GM13977 (cell line): ENCODE results near the gene SVEP1.

ENCODE experiments used
- DNase-seq: peaks from one replicate; pipeline ENCODE4 v3.0.0; 2012; ENCODE audit warnings: low spot score
- in situ Hi-C: fragments of 300-500 bp; cut with MboI; formaldehyde crosslinking; loops from one replicate; pipeline ENCODE4 v1.12.0; 2022; ENCODE audit warnings: low sequenced_read_pairs, low pct_unique_long_range_greater_than_20kb, mixed read lengths, inconsistent platforms; ENCODE audit not compliant: unreplicated experiment
- TF ChIP-seq, protein P1 (sequence below): IDR thresholded peaks from 2 replicates; pipeline ENCODE4 v1.5.1; 2012; ENCODE audit warnings: mild to moderate bottlenecking, control low read depth; ENCODE audit not compliant: insufficient read depth; ENCODE audit errors: extremely low read depth, missing control alignments

Gene SVEP1

DNA sequence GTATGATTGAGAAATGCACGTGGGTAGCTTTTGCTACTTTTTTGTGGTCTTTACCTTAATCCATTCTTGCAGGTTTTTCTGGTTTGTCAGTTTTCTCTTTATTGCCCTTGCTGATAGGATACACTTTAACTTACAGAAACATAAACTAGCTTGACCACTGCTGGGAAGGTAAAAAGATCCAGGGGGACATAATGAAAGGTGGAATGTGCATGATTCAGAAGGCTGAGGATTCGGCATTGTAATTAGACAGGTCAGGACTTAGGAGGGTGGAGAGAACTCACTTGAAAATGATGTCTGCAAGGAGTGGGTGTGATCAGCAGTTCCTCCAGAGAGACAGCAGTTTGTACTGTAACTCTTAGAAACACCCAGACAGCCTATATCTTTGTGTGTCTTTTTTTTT, 222.0 kb downstream of the SVEP1 start:
- in situ Hi-C loops = no loop called here

DNA sequence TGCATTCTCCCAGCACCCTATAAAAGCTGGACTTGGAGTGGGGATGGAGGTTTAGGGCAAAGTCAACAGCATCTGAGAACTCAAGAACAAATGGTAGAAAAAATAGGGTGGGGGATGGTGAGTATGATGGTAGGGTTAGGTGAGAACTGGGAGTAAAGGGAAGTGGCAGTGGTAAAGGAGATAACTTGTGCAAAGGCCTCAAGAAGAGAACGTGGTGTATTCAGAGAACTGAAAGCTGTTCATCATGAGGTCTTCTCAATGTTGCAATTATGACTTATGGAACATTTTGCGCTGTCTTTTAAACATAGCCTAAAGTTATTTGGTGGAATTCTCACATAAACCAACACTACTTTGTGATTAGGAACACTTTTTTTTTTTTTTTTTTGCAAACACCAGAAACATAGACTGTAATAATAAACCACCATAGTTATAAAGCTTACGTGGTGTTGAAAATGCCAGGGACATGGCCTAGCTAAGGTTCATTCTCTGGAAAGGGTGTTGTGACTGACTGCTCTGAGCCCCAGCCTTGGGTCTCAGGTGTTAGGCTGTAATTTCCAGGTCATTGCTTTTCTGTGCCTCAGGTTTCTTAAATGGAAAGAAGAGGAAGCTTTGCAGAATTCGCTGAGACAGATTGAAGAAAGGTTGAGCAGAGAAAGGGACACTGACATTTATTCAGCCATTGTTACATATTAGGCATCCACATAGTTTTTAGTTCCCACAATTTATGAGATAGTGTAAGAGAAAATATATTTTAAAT, 222.7 kb downstream of the SVEP1 start:
- TF ChIP-seq, protein P1, sequence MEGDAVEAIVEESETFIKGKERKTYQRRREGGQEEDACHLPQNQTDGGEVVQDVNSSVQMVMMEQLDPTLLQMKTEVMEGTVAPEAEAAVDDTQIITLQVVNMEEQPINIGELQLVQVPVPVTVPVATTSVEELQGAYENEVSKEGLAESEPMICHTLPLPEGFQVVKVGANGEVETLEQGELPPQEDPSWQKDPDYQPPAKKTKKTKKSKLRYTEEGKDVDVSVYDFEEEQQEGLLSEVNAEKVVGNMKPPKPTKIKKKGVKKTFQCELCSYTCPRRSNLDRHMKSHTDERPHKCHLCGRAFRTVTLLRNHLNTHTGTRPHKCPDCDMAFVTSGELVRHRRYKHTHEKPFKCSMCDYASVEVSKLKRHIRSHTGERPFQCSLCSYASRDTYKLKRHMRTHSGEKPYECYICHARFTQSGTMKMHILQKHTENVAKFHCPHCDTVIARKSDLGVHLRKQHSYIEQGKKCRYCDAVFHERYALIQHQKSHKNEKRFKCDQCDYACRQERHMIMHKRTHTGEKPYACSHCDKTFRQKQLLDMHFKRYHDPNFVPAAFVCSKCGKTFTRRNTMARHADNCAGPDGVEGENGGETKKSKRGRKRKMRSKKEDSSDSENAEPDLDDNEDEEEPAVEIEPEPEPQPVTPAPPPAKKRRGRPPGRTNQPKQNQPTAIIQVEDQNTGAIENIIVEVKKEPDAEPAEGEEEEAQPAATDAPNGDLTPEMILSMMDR = no peak
- in situ Hi-C loops = no loop called here
- no peak for DNase-seq

More for the DNA sequence above, 222.0 kb downstream of the SVEP1 start:
- TF ChIP-seq, protein P1 = no peak
- no peak for DNase-seq

DNA sequence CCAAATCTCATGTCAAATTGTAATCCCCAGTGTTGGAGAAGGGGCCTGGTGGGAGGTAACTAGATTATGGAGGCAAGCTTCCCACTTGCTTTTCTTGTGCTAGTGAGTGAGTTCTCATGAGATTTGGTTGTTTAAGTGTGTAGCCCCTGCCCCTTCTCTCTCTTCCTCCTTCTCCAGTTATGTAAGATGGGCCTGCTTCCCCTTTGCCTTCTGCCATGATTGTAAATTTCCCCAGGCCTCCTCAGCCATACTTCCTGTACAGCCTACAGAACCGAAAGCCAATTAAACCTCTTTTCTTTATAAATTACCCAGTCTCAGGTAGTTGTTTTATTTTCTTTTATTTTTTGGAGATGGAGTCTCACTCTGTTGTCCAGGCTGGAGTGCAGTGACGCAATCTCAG, 223.6 kb downstream of the SVEP1 start:
- DNase-seq = no peak
- in situ Hi-C loops = no loop called here
- TF ChIP-seq, protein P1 = no peak

DNA sequence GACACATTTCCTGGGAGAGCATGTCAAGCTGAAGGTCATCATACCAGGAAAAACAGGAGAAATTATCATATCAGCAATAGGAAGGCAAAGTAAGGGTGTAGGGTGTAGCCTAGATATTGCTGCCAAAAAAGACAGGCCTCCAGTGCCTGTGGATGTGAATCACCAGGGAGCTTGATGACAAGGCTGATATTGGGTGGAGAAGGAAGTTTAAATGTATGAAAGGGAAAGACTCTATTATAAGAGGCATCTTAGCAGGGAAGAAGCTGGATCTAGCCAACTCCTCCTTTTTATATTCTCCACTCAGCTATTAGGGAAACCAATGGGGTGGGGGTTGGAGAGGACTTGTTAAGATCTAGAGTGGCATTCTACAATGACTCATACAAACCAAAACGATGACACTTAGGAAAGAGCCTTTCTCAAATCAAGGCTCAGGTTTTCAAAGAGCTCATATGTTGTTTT, 228.5 kb downstream of the SVEP1 start:
- no peak for DNase-seq
- in situ Hi-C loops = no loop called here
- TF ChIP-seq, protein P1 = no peak

DNA sequence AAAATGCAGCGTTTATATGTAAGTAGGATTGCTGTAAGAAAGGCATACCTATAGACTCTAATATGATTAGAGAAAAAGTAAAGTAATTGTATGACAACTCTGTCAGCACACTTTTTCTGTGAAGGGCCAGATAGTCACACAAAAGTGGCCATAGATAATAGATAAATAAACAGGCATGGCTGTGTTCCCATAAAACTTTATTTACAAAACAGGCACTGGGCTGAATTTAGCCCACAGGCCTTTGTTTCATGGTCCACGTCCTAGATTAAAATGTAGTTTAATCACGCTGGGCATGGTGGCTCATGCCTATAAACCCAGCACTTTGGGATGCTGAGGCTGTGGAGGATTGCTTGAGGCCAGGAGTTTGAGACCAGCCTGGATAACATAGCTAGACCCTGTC, 233.2 kb downstream of the SVEP1 start:
- DNase-seq = no peak
- in situ Hi-C loops = no loop called here
- TF ChIP-seq, protein P1 = no peak

DNA sequence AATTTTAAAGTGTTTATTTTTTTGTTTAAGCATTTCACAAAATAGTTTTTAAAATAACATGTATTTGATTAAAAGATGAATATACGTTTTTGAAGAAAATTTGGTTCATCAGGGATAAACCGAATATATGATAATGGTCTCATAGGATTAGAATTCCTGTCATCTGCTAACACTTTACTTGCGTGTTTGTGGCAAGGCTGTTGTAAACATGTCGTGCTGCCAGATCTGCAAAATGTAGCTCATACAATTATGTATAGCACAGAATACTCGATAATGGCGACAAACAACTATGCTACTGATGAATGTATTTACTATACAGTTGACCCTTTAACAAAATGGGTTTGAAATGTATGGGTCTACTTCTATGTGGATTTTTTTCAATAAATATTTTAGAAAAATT, 234.7 kb downstream of the SVEP1 start:
- TF ChIP-seq, protein P1 = no peak
- DNase-seq = no peak
- in situ Hi-C loops = no loop called here
